K562 (cell line): ENCODE data around the gene SHOC1. TPM values are rescaled to one million over a fixed set of nuclear protein-coding genes. Genes with fewer than 3 reads are reported as not detected.

Source experiments
- ZNF212 ChIP-seq: fragments of 450-650 bp; formaldehyde crosslinking; IDR thresholded peaks from 2 replicates; pipeline ENCODE4 v1.4.0; 2020; ENCODE audit warnings: mild to moderate bottlenecking
- ZNF407 ChIP-seq: fragments of 450-650 bp; IDR thresholded peaks from 2 replicates; pipeline ENCODE4 v1.6.1; 2016; ENCODE audit warnings: low read depth
- polyA plus RNA-seq, 8 experiments: library from polyadenylated mRNA; depleted of rRNA in 4 of 8; stranded (reverse) in 5 of 8; unstranded in 3 of 8; fragments of >200 nt; fragmentation: Nextera tagmentation in 2 of 8; fragmentation: Illumina TruSeq in 1 of 8; extraction: Ambion mirVana in 2 of 8; extraction: Trizol in 1 of 8; gene quantifications; 2 replicates each; pipeline versions ENCODE4 v1.2.1 to v1.2.3, GENCODE V29; 2011 to 2014; ENCODE audit warnings: inconsistent platforms in 1 of 8, missing spikeins in 1 of 8
- total RNA-seq, 7 experiments: library from RNA; depleted of rRNA in 6 of 7; stranded (reverse); fragments of >200 nt in 6 of 7; fragmentation: Illumina TruSeq in 2 of 7; extraction: Trizol in 2 of 7; gene quantifications; 2 replicates each; pipeline versions ENCODE4 v1.2.1 to v1.2.3, GENCODE V29; 2011 to 2021; ENCODE audit warnings: low replicate concordance in 1 of 7

SHOC1 gene
- total and polyA plus RNA-seq, 9 of the 15 experiments (the other 6 are each of a cell fraction or from before 2014, with no cell fraction given) = 0.03 to 0.09 (median 0.04) TPM; not detected in 6

- no peak for TF ChIP-seq ZNF407
- TF ChIP-seq ZNF212 = no peak
Observed at GRCh38 chr9:111819360-111819759, 24.6 kb upstream of the SHOC1 start (continued).
